Measurements from ENCODE around the gene RFX5.

GRCh38 chr1:151292207-151293030, 54.6 kb downstream of the RFX5 start:
- TF ChIP-seq, protein P1, sequence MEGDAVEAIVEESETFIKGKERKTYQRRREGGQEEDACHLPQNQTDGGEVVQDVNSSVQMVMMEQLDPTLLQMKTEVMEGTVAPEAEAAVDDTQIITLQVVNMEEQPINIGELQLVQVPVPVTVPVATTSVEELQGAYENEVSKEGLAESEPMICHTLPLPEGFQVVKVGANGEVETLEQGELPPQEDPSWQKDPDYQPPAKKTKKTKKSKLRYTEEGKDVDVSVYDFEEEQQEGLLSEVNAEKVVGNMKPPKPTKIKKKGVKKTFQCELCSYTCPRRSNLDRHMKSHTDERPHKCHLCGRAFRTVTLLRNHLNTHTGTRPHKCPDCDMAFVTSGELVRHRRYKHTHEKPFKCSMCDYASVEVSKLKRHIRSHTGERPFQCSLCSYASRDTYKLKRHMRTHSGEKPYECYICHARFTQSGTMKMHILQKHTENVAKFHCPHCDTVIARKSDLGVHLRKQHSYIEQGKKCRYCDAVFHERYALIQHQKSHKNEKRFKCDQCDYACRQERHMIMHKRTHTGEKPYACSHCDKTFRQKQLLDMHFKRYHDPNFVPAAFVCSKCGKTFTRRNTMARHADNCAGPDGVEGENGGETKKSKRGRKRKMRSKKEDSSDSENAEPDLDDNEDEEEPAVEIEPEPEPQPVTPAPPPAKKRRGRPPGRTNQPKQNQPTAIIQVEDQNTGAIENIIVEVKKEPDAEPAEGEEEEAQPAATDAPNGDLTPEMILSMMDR (IDR thresholded peaks at IDR 0.05; ENCODE audit: poor library complexity) = no peak
- TF ChIP-seq EZH2phosphoT487 (IDR thresholded peaks at IDR 0.05; ENCODE audit: low read depth, severe bottlenecking, unreplicated experiment) = no peak
